PC-9 (cell line): ENCODE data around the gene YPEL1.

ENCODE experiments used
- CTCF ChIP-seq: fragments of 200-600 bp; sonication (generic); conservative IDR thresholded peaks from 2 replicates; pipeline ENCODE4 v1.6.1; 2017; ENCODE audit warnings: mixed run types, antibody characterized with exemption, mild to moderate bottlenecking, moderate library complexity
- EZH2 ChIP-seq: fragments of 200-600 bp; sonication (generic); IDR thresholded peaks from 2 replicates; pipeline ENCODE4 v1.8.0; 2017; ENCODE audit warnings: antibody characterized with exemption, low read depth

GRCh38 chr22:21739828-21740377 lies 4.3 kb upstream of the YPEL1 start:
- no peak for TF ChIP-seq CTCF
- TF ChIP-seq EZH2, result no peak
